ENCODE results near the gene CDC23.
"Not testable (repeated sequence)": the region's sequence is repeated elsewhere in the genome, so short reads cannot be mapped to it uniquely, and the experiment has no call there.

The CDC23 gene

DNA sequence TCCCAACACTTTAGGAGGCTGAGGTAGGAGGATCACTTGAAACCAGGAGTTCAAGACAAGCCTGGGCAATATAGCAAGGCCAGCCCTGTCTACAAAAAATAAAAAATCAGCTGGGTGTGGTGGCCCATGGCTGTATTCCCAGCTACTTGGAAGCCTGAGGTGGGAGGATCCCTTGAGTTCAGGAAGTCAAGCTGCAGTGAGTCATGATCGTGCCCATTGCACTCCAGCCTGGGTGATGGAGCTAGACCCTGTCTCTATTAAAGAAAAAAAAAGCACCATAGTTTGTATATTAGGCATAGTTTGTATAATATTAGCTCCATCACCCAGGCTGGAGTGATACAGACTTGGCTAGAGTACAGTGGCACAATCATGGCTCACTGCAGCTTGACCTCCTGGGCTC, 64.3 kb downstream of the CDC23 start:
- CTCF ChIA-PET = no interaction called here
- DNase-seq (ENCODE audit: extremely low spot score) = no peak
- POLR2A ChIA-PET = interaction anchor here (0.6 to 3.1 kb wide), 3 partner anchors 30 to 395 kb away, joined by 3 to 14 read pairs (median 4); partner anchors contain the start of genes CDC23 and KIF20A
- no peak for TF ChIP-seq L3MBTL2 (conservative IDR thresholded peaks at IDR 0.05)
- TF ChIP-seq SUZ12 (IDR thresholded peaks at IDR 0.05) = no peak
- no peak for TF ChIP-seq NFRKB (IDR thresholded peaks at IDR 0.05)
- no peak for TF ChIP-seq FOXK2 (IDR thresholded peaks at IDR 0.05)
- no peak for TF ChIP-seq FOXM1 (IDR thresholded peaks at IDR 0.05; ENCODE audit: borderline replicate concordance)
- no peak for TF ChIP-seq CTBP1 (IDR thresholded peaks at IDR 0.05; ENCODE audit: borderline replicate concordance)
- TF ChIP-seq FOXA1 (IDR thresholded peaks at IDR 0.05) = no peak
- TF ChIP-seq ZNF384 (IDR thresholded peaks at IDR 0.05) = no peak
- TF ChIP-seq, protein P1, sequence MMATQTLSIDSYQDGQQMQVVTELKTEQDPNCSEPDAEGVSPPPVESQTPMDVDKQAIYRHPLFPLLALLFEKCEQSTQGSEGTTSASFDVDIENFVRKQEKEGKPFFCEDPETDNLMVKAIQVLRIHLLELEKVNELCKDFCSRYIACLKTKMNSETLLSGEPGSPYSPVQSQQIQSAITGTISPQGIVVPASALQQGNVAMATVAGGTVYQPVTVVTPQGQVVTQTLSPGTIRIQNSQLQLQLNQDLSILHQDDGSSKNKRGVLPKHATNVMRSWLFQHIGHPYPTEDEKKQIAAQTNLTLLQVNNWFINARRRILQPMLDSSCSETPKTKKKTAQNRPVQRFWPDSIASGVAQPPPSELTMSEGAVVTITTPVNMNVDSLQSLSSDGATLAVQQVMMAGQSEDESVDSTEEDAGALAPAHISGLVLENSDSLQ (IDR thresholded peaks at IDR 0.05) = no peak
- no peak for TF ChIP-seq SP1 (IDR thresholded peaks at IDR 0.05)
- no peak for TF ChIP-seq HDGF (IDR thresholded peaks at IDR 0.05; ENCODE audit: borderline replicate concordance)
- TF ChIP-seq BHLHE40 (IDR thresholded peaks at IDR 0.05; ENCODE audit: borderline replicate concordance) = no peak
- TF ChIP-seq ARNT (IDR thresholded peaks at IDR 0.05) = no peak
- TF ChIP-seq LEF1 (IDR thresholded peaks at IDR 0.05; ENCODE audit: borderline replicate concordance) = no peak
- TF ChIP-seq ELF4 (IDR thresholded peaks at IDR 0.05) = no peak
- no peak for TF ChIP-seq TARDBP (IDR thresholded peaks at IDR 0.05)

DNA sequence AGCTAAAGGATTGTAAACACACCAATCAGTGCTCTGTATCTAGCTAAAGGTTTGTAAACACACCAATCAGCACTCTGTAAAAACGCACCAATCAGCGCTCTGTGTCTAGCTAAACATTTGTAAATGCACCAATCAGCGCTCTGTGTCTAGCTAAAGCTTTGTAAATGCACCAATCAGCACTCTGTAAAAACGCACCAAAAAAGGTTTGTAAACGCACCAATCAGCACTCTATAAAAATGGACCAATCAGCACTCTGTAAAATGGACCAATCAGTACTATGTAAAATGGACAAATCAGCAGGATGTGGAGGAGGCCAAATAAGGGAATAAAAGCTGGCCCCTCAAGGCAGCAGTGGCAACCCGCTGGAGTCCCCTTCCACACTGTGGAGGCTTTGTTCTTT, 69.5 kb downstream of the CDC23 start:
- DNase-seq (ENCODE audit: extremely low spot score); POLR2A ChIA-PET: not testable (repeated sequence)
- CTCF ChIA-PET = interaction anchor here (0.6 kb wide), 1 partner anchor 45 kb away, joined by 3 read pairs; no protein-coding TSS in a partner anchor

DNA sequence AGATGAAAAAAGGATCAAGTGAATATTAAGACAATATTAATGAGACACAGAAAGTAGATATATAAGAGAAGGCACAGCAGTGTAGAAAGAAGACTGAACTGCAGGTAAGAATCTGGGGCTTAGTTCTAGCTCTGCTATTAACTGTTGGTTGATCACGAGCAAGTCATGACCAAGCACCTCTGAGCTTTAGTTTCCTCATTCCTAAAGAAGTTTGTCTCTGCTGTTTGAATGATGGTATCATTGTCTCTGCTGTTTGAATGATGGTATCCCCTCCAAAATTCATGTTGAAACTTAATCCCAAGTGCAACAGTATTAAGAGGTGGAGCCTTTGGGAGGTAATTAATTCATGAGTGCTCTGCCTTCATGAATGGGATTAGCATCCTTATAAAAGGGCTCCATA, 71.4 kb downstream of the CDC23 start:
- ChIA-PET CTCF (interaction anchor here (0.6 kb wide), 2 partner anchors 80 to 359 kb away, joined by 3 to 4 read pairs; no protein-coding TSS in a partner anchor), POLR2A (no interaction called here)
- TF ChIP-seq FOXA1 (IDR thresholded peaks at IDR 0.05) (no peak), LEF1 (IDR thresholded peaks at IDR 0.05; ENCODE audit: borderline replicate concordance) (no peak), ARNT (IDR thresholded peaks at IDR 0.05) (no peak), L3MBTL2 (conservative IDR thresholded peaks at IDR 0.05) (no peak), CTBP1 (IDR thresholded peaks at IDR 0.05; ENCODE audit: borderline replicate concordance) (no peak), FOXK2 (IDR thresholded peaks at IDR 0.05) (no peak), ELF4 (IDR thresholded peaks at IDR 0.05) (no peak), HDGF (IDR thresholded peaks at IDR 0.05; ENCODE audit: borderline replicate concordance) (no peak), FOXM1 (IDR thresholded peaks at IDR 0.05; ENCODE audit: borderline replicate concordance) (no peak), SUZ12 (IDR thresholded peaks at IDR 0.05) (no peak)
- TF ChIP-seq, protein P1 (IDR thresholded peaks at IDR 0.05) = no peak
- DNase-seq (ENCODE audit: extremely low spot score) = no peak

DNA sequence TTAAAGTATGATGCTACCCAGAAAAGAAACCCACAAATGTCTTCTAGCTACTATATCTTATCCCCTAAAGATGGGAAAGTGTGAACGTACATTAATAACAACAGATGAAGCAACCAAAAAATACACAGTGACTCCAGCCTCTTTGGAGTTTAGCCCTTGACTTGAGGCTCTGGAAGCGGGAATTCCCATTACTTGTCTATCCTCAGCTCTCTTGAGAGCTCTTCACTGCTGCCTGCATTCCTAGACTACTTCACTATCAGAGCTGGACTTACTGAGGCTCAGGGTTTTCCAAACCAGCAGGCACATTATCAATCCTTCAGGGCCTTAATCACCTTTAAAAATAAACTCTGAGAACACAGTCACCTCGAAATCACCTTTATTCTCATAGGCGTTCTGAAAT, 72.9 kb downstream of the CDC23 start:
- CTCF ChIA-PET = interaction anchor here (0.6 to 0.8 kb wide), 2 partner anchors 104 to 204 kb away, joined by 3 to 4 read pairs; no protein-coding TSS in a partner anchor
- DNase-seq (ENCODE audit: extremely low spot score) = no peak
- POLR2A ChIA-PET = interaction anchor here (1.7 kb wide), 1 partner anchor 39 kb away, joined by 7 read pairs; the partner anchor contains the start of gene KIF20A
- TF ChIP-seq L3MBTL2 (conservative IDR thresholded peaks at IDR 0.05) (no peak), HDGF (IDR thresholded peaks at IDR 0.05; ENCODE audit: borderline replicate concordance) (no peak), FOXM1 (IDR thresholded peaks at IDR 0.05; ENCODE audit: borderline replicate concordance) (no peak), NFRKB (IDR thresholded peaks at IDR 0.05) (no peak), FOXA1 (IDR thresholded peaks at IDR 0.05) (no peak), ELF4 (IDR thresholded peaks at IDR 0.05) (no peak), LEF1 (IDR thresholded peaks at IDR 0.05; ENCODE audit: borderline replicate concordance) (no peak), ARNT (IDR thresholded peaks at IDR 0.05) (no peak), CTBP1 (IDR thresholded peaks at IDR 0.05; ENCODE audit: borderline replicate concordance) (no peak), SUZ12 (IDR thresholded peaks at IDR 0.05) (no peak), ZNF384 (IDR thresholded peaks at IDR 0.05) (no peak)
- TF ChIP-seq, protein P1 (IDR thresholded peaks at IDR 0.05) = no peak

DNA sequence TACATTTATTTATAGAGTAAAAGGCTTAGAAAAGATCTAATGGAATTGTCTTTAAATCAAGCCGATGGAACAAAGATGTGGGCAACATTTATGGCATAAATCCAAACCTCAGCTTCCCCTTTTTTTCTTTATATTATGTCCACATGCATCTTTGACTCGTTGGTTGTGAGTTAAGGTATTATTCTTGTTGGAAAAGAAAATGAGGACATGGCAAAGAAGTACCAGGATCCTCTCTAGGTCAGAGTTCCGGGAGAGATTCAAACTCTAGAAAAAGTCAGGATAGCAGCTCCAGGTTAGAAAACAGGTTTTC, 73.4 kb downstream of the CDC23 start:
- DNase-seq (ENCODE audit: extremely low spot score) = no peak
- ChIA-PET CTCF (interaction anchor here (0.6 to 0.8 kb wide), 2 partner anchors 104 to 204 kb away, joined by 3 to 4 read pairs; no protein-coding TSS in a partner anchor), POLR2A (interaction anchor here (1.7 kb wide), 1 partner anchor 39 kb away, joined by 7 read pairs; the partner anchor contains the start of gene KIF20A)
- TF ChIP-seq NFRKB (IDR thresholded peaks at IDR 0.05) = no peak
- no peak for TF ChIP-seq SUZ12 (IDR thresholded peaks at IDR 0.05)
- TF ChIP-seq ZNF384 (IDR thresholded peaks at IDR 0.05) = no peak
- TF ChIP-seq TARDBP (IDR thresholded peaks at IDR 0.05) = no peak
- no peak for TF ChIP-seq FOXA1 (IDR thresholded peaks at IDR 0.05)
- no peak for TF ChIP-seq CTBP1 (IDR thresholded peaks at IDR 0.05; ENCODE audit: borderline replicate concordance)
- TF ChIP-seq SP1 (IDR thresholded peaks at IDR 0.05) = no peak
- TF ChIP-seq BHLHE40 (IDR thresholded peaks at IDR 0.05; ENCODE audit: borderline replicate concordance) = no peak
- no peak for TF ChIP-seq FOXK2 (IDR thresholded peaks at IDR 0.05)
- no peak for TF ChIP-seq ELF4 (IDR thresholded peaks at IDR 0.05)
- no peak for TF ChIP-seq LEF1 (IDR thresholded peaks at IDR 0.05; ENCODE audit: borderline replicate concordance)
- TF ChIP-seq HDGF (IDR thresholded peaks at IDR 0.05; ENCODE audit: borderline replicate concordance) = no peak
- TF ChIP-seq, protein P1 (IDR thresholded peaks at IDR 0.05) = no peak
- no peak for TF ChIP-seq ARNT (IDR thresholded peaks at IDR 0.05)
